GM23338 (cell line): ENCODE results near the gene SFXN1.
A peak's percentile ranks its signal among the peaks of the same experiment; 100 is the strongest.

Experiments
- EZH2 ChIP-seq: fragments of 200-600 bp; sonication (generic); IDR thresholded peaks from one replicate; pipeline ENCODE4 v1.8.0; 2017; ENCODE audit warnings: antibody characterized with exemption, mild to moderate bottlenecking, low read depth; ENCODE audit not compliant: unreplicated experiment
- JUNB ChIP-seq: IDR thresholded peaks from one replicate; pipeline ENCODE4 v1.6.1; 2016; ENCODE audit warnings: antibody characterized with exemption; ENCODE audit not compliant: unreplicated experiment
- POLR2AphosphoS5 ChIP-seq: IDR thresholded peaks from 2 replicates; pipeline ENCODE4 v1.6.1; 2016; ENCODE audit warnings: antibody characterized with exemption, low read depth
- TF ChIP-seq, protein P1 (sequence below): IDR thresholded peaks from one replicate; pipeline ENCODE4 v1.6.1; 2018; ENCODE audit warnings: antibody characterized with exemption; ENCODE audit not compliant: unreplicated experiment
- TF ChIP-seq, protein P2 (sequence below), 2 experiments: fragments of 200-600 bp in 1 of 2; sonication (generic) in 1 of 2; conservative IDR thresholded peaks; 2 replicates each; pipeline versions ENCODE4 v1.5.1 to v1.6.1; 2016 to 2017; ENCODE audit warnings: antibody characterized with exemption in 2 of 2, low read depth in 2 of 2, mild to moderate bottlenecking in 2 of 2, moderate library complexity in 1 of 2
- TF ChIP-seq, protein P3 (sequence below): IDR thresholded peaks from 2 replicates; pipeline ENCODE4 v1.6.1; 2016; ENCODE audit warnings: antibody characterized with exemption

DNA sequence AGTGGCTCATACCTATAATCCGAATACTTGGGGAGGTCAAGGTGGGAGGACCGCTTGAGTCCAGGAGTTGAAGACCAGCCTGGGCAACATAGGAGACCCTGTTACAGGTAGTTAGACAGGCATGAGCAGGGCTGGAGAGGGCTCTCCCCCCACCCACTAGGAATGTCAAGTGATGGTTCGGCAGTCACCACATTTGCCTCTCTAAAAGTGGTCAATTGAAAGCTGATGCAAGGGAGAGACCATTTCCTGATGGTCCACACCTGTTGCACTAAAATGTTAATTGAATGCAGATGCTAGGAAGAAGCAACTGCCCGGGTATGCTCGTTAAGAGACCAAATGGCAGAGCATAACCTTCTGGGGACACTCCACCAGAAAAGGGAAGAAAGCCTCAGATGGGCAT, 82.7 kb downstream of the SFXN1 start:
- TF ChIP-seq, protein P1, sequence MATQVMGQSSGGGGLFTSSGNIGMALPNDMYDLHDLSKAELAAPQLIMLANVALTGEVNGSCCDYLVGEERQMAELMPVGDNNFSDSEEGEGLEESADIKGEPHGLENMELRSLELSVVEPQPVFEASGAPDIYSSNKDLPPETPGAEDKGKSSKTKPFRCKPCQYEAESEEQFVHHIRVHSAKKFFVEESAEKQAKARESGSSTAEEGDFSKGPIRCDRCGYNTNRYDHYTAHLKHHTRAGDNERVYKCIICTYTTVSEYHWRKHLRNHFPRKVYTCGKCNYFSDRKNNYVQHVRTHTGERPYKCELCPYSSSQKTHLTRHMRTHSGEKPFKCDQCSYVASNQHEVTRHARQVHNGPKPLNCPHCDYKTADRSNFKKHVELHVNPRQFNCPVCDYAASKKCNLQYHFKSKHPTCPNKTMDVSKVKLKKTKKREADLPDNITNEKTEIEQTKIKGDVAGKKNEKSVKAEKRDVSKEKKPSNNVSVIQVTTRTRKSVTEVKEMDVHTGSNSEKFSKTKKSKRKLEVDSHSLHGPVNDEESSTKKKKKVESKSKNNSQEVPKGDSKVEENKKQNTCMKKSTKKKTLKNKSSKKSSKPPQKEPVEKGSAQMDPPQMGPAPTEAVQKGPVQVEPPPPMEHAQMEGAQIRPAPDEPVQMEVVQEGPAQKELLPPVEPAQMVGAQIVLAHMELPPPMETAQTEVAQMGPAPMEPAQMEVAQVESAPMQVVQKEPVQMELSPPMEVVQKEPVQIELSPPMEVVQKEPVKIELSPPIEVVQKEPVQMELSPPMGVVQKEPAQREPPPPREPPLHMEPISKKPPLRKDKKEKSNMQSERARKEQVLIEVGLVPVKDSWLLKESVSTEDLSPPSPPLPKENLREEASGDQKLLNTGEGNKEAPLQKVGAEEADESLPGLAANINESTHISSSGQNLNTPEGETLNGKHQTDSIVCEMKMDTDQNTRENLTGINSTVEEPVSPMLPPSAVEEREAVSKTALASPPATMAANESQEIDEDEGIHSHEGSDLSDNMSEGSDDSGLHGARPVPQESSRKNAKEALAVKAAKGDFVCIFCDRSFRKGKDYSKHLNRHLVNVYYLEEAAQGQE, result no peak
- TF ChIP-seq, protein P2, sequence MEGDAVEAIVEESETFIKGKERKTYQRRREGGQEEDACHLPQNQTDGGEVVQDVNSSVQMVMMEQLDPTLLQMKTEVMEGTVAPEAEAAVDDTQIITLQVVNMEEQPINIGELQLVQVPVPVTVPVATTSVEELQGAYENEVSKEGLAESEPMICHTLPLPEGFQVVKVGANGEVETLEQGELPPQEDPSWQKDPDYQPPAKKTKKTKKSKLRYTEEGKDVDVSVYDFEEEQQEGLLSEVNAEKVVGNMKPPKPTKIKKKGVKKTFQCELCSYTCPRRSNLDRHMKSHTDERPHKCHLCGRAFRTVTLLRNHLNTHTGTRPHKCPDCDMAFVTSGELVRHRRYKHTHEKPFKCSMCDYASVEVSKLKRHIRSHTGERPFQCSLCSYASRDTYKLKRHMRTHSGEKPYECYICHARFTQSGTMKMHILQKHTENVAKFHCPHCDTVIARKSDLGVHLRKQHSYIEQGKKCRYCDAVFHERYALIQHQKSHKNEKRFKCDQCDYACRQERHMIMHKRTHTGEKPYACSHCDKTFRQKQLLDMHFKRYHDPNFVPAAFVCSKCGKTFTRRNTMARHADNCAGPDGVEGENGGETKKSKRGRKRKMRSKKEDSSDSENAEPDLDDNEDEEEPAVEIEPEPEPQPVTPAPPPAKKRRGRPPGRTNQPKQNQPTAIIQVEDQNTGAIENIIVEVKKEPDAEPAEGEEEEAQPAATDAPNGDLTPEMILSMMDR (conservative IDR thresholded peaks at IDR 0.05; ENCODE audit: low read depth in 2 of 2), result no peak
- TF ChIP-seq POLR2AphosphoS5, result peak; percentile 36; the same call in 1 of the 2 replicates
- TF ChIP-seq EZH2, result no peak
- TF ChIP-seq, protein P3, sequence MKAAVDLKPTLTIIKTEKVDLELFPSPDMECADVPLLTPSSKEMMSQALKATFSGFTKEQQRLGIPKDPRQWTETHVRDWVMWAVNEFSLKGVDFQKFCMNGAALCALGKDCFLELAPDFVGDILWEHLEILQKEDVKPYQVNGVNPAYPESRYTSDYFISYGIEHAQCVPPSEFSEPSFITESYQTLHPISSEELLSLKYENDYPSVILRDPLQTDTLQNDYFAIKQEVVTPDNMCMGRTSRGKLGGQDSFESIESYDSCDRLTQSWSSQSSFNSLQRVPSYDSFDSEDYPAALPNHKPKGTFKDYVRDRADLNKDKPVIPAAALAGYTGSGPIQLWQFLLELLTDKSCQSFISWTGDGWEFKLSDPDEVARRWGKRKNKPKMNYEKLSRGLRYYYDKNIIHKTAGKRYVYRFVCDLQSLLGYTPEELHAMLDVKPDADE, result no peak
- no peak for TF ChIP-seq JUNB
